ENCODE data around the gene TRIM24. TPM values are rescaled to one million over a fixed set of nuclear protein-coding genes. Genes with fewer than 3 reads are reported as not detected.

Gene TRIM24
- total RNA-seq, 6 experiments from 2014 or later, result 7.9 to 11.2 (median 9.9) TPM

DNA sequence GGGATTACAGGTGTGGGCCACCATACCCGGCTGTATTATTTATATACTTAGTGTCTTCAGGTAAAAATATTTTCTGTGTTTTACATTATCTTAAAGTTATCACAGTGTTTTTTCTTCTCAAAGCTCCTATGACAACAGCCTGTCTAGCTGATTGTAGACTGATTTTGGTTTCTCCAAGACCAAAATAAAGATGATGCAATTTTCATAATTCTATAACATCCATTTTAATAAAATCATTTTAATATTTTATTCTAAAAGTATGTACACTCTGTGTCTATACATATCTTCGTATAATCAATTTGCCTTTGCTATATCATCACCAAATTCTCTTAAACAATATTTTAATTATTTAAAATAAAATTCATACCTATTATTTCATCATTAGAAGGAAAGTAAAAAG is 108.6 kb downstream of the TRIM24 start:
- TF ChIP-seq, protein P1, sequence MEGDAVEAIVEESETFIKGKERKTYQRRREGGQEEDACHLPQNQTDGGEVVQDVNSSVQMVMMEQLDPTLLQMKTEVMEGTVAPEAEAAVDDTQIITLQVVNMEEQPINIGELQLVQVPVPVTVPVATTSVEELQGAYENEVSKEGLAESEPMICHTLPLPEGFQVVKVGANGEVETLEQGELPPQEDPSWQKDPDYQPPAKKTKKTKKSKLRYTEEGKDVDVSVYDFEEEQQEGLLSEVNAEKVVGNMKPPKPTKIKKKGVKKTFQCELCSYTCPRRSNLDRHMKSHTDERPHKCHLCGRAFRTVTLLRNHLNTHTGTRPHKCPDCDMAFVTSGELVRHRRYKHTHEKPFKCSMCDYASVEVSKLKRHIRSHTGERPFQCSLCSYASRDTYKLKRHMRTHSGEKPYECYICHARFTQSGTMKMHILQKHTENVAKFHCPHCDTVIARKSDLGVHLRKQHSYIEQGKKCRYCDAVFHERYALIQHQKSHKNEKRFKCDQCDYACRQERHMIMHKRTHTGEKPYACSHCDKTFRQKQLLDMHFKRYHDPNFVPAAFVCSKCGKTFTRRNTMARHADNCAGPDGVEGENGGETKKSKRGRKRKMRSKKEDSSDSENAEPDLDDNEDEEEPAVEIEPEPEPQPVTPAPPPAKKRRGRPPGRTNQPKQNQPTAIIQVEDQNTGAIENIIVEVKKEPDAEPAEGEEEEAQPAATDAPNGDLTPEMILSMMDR (IDR thresholded peaks at IDR 0.05), result no peak
- H3K27me3 Mint-ChIP-seq (ENCODE audit: insufficient read depth), result no peaks in the 10 kb centered on the region
- no peak for DNase-seq
- H3K27ac Mint-ChIP-seq, result no peak overlapping the region
- peaks cover 37% of the 10 kb centered on the region for H3K36me3 Mint-ChIP-seq (ENCODE audit: low read depth)
- H3K9me3 Mint-ChIP-seq, result peaks cover 24% of the 10 kb centered on the region
- no peak overlapping the region for H3K4me3 Mint-ChIP-seq
- no peaks in the 10 kb centered on the region; the same call in 1 of the 2 replicates for H3K4me1 Mint-ChIP-seq (ENCODE audit: low read depth)

DNA sequence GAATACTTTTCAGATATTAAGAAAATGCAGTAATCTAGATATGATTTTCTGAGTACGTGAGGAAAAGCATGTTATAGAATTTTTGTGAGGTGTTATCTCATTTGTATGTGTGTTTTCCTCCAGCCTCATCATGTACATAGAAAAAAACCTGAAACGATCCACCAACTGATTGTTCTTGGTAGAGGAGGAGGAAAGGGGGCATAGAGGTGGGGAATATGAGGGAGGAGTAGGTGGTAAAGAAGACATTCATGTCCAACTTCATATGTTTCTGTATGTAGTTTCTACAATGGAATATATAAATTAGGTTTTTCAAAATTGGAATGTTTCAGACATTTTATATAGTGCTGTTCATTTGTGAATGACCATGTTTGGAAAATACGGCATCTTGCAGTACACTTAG is 109.4 kb downstream of the TRIM24 start:
- Mint-ChIP-seq H3K27ac (no peak overlapping the region), H3K4me3 (no peak overlapping the region), H3K27me3 (ENCODE audit: insufficient read depth) (no peaks in the 10 kb centered on the region), H3K36me3 (ENCODE audit: low read depth) (peaks cover 29% of the 10 kb centered on the region), H3K9me3 (peaks cover 17% of the 10 kb centered on the region), H3K4me1 (ENCODE audit: low read depth) (no peaks in the 10 kb centered on the region; the same call in 1 of the 2 replicates)
- DNase-seq, result no peak
- TF ChIP-seq, protein P1 (IDR thresholded peaks at IDR 0.05), result no peak

DNA sequence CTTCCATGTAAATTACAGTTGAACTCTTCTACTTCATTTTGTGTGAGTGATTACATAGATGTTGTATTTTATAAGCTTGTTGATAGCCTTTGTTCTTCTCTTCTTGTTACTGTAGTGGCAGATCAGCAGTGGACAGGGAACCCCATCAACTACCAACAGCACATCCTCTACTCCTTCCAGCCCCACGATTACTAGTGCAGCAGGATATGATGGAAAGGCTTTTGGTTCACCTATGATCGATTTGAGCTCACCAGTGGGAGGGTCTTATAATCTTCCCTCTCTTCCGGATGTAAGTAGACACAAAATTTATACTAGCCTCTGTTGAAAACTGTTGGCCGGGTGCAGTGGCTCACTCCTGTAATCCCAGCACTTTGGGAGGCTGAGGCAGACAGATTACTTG is 110.7 kb downstream of the TRIM24 start:
- H3K4me1 Mint-ChIP-seq (ENCODE audit: low read depth), result no peaks in the 10 kb centered on the region
- H3K27me3 Mint-ChIP-seq (ENCODE audit: insufficient read depth), result no peaks in the 10 kb centered on the region
- H3K9me3 Mint-ChIP-seq, result peaks cover 4% of the 10 kb centered on the region
- no peak overlapping the region for H3K4me3 Mint-ChIP-seq
- TF ChIP-seq, protein P1 (IDR thresholded peaks at IDR 0.05), result no peak
- no peak overlapping the region for H3K27ac Mint-ChIP-seq
- H3K36me3 Mint-ChIP-seq (ENCODE audit: low read depth), result peaks cover 16% of the 10 kb centered on the region
- DNase-seq, result no peak

GRCh38 chr7:138573741-138574140 is 113.7 kb downstream of the TRIM24 start:
- H3K4me1 Mint-ChIP-seq (ENCODE audit: low read depth), result peaks cover 8% of the 10 kb centered on the region; the same call in 1 of the 2 replicates
- TF ChIP-seq, protein P1 (IDR thresholded peaks at IDR 0.05), result no peak
- no peak overlapping the region for H3K4me3 Mint-ChIP-seq
- DNase-seq, result no peak
- peaks cover 14% of the 10 kb centered on the region for H3K36me3 Mint-ChIP-seq (ENCODE audit: low read depth)
- H3K27me3 Mint-ChIP-seq (ENCODE audit: insufficient read depth), result no peaks in the 10 kb centered on the region
- H3K27ac Mint-ChIP-seq, result no peak overlapping the region
- H3K9me3 Mint-ChIP-seq, result no peaks in the 10 kb centered on the region

DNA sequence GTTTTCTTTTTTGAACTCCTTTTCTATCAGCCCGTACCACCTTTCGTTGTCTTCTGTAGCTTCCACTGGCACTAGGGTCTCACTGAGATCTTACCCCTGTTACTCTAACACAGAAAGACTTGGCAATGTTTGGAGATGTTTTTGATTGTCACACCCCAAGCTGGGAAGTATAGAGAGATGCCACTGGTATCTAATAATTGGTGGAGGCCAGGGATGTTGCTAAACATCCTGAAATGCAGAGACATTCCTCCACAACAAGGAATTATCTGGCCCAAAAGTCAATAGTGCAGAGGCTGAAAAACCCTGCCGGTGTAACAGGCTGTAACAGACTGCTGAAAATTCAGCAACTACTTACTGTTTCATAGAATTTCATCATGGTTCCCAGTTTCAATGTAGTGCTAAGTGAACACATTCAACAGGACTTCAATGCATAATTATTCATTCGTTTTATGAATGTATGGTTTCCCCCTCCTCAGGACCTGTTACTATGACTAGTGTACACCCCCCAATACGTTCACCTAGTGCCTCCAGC is 115.9 kb downstream of the TRIM24 start:
- H3K9me3 Mint-ChIP-seq, result no peaks in the 10 kb centered on the region
- no peak overlapping the region for H3K27ac Mint-ChIP-seq
- peaks cover 22% of the 10 kb centered on the region for H3K36me3 Mint-ChIP-seq (ENCODE audit: low read depth)
- DNase-seq, result no peak
- peaks cover 1% of the 10 kb centered on the region; the same call in 1 of the 2 replicates for H3K27me3 Mint-ChIP-seq (ENCODE audit: insufficient read depth)
- no peak overlapping the region for H3K4me3 Mint-ChIP-seq
- H3K4me1 Mint-ChIP-seq (ENCODE audit: low read depth), result peaks cover 13% of the 10 kb centered on the region; the same call in 1 of the 2 replicates
- TF ChIP-seq, protein P1 (IDR thresholded peaks at IDR 0.05), result no peak

Measured in HFFc6 (cell line).